ENCODE measurements around the gene CELA3A.

Gene CELA3A

GRCh38 chr1:22052115-22053016 is 50.9 kb downstream of the CELA3A start, which contains the start of gene CDC42:
CDC42 (plus strand) TSS chr1:22052709; CDS start chr1:22078479, 25,770 bp downstream.
- DNase-seq: peak; percentile 96

GRCh38 chr1:22053017-22053860 is 51.8 kb downstream of the CELA3A start:
- peak; percentile 58 for DNase-seq

- DNase-seq: no peak
Observed at GRCh38 chr1:22053861-22054770, 52.7 kb downstream of the CELA3A start.

- no peak for DNase-seq
Observed at GRCh38 chr1:22055463-22055862, 54.0 kb downstream of the CELA3A start.

GRCh38 chr1:22056043-22056442 is 54.6 kb downstream of the CELA3A start:
- DNase-seq: no peak

GRCh38 chr1:22056936-22057335 is 55.5 kb downstream of the CELA3A start:
- no peak for DNase-seq

GRCh38 chr1:22057861-22058260 is 56.4 kb downstream of the CELA3A start:
- DNase-seq: no peak

All from fibroblast of upper back skin (primary cell).